GM19397 (cell line): ENCODE measurements around the gene HYAL3.
"Not testable (repeated sequence)": the region's sequence is repeated elsewhere in the genome, so short reads cannot be mapped to it uniquely, and the experiment has no call there.

ENCODE experiments used
- ATAC-seq: cut with Tn5 transposase; IDR thresholded peaks from one replicate; pipeline ENCODE4 v1.9.1; 2021; ENCODE audit warnings: mild to moderate bottlenecking, moderate library complexity; ENCODE audit not compliant: unreplicated experiment

The HYAL3 gene

DNA sequence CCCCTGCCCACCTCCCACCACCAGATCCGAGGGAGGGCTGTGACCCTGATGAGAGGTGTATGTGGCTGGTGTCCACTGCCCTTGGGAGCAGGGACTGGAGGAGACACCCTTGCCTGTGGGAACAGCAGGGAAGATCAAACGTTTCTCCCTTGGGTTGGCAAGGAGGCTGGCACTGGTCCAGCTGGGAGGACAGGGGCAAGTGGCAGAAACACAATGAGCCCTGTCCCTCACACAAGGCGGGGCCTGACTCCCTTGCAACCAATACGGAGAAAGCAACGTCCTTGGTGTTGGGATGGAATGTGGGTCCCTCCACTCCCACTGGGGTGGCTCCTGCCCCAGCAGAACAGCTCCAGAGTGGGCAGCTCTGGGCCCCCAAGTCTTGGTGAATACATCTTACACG lies 18.1 kb upstream of the HYAL3 start:
- no peak for ATAC-seq

DNA sequence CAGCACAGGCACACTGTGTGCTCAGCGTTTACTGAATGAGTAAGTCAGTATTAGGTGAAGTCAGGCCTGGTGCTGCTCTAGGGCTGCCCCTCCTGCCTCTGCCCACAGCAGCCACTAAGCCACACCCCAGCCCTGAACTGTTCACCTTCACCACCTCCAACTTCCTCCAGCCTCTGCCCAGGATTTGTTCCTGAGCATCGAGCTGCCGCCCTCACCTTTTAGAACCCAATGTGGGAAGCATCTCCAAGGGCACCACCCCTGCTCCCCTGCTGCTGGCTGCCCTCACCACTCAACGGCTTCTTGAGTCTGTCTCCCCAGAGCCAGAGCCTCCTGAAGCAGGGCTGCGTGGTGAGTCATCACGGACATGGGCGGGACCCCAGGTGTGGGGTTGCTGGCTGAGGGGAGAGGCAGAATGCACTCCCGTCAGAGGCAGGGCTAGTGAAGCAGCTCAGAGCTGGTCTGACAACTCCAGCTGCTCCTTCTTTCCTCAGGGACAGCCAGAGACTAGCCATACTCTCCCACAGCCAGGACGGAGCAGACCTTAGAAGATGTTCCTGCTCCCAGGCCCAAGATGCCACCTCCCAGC lies 17.5 kb upstream of the HYAL3 start:
- no peak for ATAC-seq

DNA sequence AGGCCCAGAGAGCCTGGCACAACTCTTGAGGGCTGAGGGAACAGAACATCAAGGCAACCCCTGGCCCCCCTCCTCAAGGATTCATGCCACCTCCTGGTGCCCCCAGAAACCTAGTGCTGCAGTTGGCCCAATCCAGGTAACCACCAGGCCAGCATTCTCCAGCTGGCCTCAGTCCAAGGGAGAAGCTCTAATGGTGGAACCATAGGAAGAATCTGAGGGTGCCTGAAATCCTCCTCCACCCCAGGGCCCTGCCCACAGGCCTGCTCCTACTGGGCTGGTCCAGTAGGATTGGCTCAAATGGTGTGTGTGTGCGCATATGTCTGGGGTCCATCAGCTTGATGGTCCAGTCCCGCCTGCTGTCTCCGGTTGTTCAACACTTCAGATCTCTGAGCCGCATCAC lies 15.6 kb upstream of the HYAL3 start:
- no peak for ATAC-seq

DNA sequence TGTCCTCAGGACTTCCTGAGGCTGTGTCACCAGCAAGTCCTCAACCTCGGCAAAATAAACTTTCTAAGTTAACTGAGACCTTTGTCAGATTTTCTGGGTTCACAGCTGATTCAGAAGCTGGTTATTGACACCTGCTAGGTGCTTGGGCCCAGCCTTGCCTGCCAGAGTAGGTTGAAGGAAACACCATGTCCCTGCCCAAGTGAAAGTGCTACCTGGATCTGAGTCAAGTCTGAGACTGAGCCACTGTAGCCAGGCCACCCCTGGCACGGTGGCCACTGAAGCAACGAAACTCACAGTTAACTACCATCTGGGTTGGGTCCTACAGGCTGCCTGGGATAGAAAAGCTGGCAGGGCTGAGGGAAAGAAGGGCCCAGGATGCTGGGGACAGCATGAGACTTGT lies 15.1 kb upstream of the HYAL3 start:
- no peak for ATAC-seq

DNA sequence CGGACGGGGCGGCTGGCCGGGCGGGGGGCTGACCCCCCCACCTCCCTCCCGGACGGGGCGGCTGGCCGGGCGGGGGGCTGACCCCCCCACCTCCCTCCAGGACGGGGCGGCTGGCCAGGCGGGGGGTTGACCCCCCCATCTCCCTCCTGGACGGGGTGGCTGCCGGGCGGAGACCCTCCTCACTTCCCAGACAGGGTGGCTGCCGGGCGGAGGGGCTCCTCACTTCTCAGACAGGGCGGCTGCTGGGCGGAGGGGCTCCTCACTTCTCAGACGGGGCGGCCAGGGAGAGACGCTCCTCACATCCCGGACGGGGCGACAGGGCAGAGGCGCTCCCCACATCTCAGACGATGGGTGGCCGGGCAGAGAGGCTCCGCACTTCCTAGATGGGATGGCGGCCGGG lies 12.8 kb upstream of the HYAL3 start:
- ATAC-seq, result not testable (repeated sequence)

DNA sequence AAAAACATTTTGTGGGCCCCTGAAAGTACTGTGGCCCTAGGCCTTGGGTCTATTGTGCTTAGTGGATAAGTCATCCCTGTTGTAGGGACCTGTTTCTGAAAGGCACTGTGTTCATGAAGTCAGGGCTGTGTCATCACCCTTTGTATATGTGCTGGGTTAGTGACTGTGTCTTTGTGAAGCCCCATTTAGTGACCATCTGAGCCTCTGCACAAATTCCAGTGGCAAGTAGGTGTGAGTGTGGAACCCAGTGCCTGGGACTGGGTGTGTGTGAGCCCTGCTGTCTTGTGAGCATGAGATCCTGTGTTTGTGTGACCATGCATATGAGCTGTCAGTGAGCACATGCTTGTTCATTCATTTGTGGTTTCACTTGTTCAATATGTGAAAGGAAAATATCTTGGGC lies 5.4 kb upstream of the HYAL3 start:
- no peak for ATAC-seq

DNA sequence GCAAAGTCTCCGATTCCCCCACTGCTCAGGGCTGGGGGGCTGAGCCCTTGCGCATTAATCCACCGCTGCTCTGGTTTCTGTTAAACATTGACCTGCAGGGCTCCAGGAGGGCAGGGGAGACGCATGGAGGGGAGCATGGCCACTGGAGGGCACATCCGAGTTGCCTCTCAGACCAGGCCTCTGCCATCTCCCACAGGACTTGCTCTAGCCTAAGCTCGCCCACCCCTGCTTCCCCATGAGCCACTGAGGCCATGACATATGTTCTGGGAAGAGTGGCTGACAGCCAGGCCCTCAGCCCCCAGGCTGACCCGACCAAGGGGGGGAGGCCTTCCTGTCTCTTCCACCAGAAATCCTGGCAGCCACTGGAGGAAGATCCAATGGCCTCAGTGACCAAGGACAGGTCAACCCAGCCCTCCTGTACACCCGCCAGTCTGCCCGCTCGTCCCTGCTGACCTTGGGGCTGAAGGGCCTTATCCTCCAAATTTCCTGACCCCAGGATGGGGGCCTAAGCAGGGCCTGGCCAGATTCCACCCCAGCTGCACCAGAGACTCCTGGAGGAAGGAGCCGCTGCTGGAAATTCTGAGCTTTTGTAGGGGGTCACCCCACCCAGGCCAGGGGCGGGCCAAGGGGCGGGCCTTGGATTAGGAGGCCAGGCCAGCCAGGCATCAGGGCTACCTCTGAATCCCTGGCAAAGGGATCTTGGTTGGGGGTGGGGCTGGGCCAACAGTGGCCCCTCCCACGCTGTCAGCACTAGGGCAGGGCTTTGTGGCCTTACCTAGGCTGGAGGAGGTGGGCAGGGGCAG lies 4.0 kb upstream of the HYAL3 start, which contains the start of gene HYAL1:
TSS of gene HYAL1 (minus strand) at position 562 of the 803 bp plus-strand sequence. CDS start 618 bp downstream, outside the sequence.
- ATAC-seq, result no peak

DNA sequence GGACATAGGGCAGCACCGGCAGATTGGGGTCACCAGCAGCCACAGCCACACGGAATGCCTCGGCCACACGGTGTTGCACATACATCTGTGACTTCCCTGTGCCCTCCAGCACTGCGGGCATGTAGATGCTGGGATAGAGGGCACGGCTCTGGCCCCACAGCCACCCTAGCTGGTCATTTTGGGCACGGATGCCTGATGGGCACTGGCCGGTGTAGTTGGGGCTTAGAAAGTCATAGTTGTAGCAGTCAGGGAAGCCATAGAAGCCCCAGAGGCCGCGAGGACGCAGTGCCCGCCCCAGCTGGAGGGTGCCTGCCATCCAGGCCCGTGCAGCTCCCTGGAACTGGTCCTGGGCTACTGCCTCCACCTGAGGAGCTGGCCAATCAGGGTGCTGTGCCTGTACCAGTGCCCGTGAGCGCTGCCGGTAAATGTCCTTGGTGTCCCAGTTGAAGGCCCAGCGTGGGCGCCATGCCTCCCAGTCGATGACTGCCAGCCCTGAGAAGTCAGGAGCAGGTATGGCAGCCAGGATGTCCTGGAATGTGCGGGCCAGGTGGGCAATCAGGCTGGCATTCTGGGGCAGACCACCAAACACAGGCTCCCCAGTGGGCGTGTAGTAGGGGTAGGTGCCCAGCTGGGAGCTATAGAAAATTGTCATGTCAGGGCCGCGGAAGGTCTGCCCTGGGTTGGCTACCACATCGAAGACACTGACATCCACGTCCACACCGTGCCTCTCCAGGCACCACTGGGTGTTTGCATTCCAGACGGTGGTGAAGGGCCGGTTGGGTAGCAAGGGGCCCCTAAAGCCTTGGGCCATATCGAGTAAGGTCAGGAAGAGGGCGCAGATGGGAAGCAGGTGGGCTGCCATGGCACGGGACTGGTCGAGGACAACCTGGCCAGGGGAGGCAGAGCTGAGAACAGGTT lies 3.1 kb upstream of the HYAL3 start:
- ATAC-seq, result no peak

DNA sequence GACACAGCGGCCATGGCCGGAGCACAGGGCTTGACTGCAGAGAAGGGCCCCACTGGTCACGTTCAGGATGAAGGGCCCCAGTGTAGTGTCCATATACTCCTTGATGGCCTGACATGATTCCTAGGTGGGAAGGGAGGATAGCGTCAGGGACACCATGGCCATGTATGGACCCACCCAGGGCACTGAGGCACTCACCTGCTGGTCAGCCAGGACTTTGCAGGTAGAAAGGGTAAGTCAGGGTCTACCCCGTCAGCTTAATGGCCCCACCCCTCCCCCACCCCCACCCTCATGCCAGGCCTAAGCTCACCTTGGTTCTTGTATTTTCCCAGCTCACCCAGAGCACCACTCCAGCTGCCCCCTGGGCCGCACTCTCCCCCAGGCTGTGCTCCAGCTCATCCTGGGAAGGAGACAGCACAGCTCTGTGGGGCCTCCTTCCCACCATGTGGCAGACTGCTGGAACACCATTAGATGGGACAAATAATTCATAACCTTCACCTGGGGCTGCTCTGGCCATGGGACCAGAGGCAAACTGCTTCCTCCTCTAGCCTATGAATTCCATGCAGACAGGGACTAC lies 1.6 kb upstream of the HYAL3 start:
- no peak for ATAC-seq

DNA sequence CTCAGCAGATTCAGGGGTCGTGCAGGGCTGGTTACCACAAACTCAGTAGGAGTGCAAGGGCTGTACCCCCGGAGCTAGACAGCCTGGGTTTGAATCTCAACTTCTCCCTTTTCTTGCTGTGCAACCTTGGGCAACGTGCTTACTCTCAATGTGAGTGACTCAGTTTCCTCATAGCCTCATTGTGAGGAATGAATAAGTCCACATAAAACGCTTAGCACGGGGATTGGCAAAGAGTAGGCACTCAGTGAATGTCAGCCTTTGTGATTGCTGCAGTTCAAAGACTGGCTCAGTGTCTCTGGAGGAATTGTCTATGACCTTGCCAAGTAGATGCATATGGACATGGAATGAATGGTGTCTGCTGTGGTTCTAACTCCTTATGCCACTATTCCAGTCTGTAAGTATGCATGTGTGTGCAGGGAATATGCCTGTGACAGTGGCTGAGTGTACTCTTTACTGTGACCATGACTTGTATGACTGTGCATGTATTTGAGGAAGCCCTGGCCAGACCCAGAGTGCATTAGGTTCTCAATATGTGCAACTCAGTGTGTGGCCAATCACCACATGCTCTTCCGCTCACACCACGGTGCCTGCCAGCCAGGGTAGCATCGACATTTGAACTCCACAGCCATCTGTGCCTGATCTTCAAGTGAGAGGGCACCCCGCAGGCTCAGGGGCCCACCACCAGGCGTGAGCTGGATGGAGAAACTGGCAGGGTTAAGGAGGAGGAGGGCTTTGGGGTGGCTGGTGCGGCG lies 900 bp upstream of the HYAL3 start:
- ATAC-seq, result no peak

DNA sequence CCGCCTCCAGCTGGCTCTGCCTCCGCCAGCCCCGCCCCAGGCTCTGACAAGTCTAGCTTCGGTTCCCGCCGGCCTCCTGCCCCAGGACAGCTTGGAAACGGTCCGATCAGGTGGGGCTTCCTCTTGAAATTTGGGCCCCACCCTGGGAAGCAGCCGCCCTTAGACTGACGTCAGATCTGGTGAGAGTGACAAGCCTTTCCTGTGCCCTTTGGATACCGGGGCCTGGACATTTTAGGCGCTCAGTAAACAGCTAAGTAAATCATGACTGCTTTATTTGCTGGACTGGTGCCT lies 378 bp upstream of the HYAL3 start:
- no peak for ATAC-seq

DNA sequence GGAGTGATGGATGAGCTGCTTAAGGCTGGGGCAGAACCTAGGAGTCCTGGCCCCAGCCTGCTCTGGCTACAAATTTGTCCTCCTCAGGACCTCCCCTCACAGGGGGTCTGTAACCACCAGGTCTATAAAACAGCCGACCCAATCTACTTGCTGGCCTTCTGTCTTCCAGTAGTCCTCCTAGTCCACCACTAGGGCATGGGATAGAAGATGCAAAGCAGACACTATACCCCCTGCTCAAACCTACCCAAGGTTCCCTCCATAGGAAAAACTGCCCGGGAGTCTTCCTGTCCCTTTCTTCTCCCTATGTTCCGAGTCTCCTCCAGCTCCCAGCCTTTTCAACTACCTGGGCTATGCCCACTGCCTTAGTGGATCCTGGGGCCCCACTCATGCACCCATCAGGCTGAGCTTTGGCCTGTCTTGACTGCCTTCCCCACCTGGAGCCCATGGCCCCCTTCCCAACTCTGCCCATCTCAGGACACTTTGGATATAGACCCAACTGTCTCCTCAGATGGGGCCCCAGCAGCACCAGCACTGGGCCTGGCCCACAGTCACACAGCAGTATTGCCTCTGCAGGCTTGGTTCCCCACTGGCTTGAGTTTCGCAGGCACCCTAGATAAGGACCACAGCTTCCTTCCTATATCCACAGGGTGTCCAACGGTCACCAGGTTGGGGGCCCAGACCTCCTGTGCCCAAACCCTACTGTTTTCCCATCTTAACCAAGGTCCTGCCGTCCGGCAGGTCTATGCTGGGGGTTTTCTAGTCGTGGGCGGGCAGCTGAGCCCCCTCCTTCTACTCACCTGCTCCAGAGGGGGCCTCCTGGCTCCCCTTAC lies 1.1 kb downstream of the HYAL3 start:
- no peak for ATAC-seq

DNA sequence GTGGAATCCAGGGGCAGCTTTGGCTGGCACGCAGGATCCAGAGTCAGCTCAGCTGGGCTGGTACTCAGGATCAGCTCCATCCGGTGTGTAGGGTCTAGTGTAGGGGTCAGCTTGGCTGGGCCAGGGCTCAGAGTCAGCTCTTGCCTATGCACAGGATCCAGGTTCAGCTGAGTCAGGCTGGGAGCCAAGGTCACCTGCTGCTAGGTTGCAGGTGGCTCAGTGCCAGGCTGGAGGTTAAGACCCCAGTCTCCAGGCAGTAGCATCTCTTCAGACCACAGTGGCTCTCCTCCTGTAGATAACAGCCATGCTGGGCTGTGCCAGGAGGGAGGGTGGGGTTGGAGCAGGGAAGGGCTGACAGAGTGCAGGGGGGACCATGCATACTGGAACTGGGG lies 1.8 kb downstream of the HYAL3 start:
- no peak for ATAC-seq

DNA sequence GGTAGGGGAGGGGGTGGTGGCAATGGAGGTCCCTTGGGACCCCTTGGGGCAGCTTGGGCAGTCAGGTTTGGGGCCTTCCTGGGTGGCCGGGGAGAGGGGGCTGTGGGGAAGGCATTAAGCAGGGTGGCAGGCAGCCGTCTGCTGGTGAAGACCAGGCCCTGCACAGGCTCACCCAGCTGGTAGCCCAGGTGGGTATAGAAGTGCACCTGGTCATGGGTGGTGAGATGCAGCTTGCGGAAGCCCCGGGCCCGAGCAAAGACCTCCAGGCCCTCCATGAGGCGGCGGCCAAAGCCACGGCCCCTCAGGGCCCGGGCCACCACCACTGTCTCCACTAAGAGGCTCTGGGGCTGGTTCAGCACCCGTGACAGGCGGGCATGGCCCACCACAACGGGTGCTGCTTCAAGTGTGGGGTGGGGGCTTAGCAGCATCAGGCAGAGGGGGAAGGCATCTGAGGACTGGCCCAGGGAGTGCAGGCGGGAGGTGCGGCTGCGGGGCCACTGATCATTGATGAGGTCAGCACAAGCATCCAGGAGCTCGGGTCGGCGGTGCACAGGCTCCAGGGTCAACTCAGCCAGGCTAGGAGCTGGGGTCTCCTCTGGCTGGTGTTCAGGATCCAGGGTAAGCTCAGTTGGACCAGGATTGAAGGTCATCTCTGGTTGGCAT lies 2.4 kb downstream of the HYAL3 start:
- ATAC-seq, result no peak

DNA sequence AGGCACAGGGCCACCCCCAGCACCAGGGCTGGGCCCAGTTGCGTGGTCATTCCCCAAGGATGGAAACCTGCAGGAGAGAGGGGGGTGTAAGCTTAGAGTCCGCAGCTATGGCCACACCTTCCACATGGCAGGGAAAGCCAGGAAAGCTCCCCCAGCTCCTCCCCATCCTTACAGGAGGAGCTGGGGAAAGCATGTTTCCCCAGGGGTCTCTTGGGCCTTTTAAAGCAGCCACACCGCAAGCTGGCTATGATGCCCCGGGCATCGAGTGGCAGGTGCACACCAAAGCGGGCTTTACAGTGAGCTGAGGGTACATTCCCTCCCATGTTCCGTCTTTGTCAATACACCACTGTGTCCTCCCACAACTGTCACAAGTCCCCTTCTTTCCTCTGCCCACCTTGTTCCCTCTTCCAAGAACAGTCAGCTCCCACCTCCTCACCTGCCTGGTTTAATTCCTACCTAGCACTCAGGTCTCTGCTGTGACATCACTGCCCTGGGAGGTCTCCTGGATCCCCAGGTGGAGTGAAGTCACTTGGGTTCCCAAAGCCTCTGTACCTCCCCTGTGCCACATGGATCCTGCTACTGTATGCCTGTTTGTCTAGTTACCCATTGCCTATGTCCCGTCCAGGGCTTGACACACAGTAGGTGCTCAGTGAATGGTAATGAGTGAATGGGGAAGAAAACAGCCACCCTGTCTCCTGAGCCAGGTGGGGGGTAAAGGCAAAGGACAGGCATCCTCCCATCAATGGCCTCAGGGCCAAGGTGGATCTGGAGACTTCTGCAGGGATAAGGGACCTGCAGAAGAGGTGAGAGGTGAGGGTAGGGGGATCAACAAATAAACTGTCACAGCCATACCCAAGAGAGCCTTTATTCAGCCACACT lies 3.4 kb downstream of the HYAL3 start:
- no peak for ATAC-seq

DNA sequence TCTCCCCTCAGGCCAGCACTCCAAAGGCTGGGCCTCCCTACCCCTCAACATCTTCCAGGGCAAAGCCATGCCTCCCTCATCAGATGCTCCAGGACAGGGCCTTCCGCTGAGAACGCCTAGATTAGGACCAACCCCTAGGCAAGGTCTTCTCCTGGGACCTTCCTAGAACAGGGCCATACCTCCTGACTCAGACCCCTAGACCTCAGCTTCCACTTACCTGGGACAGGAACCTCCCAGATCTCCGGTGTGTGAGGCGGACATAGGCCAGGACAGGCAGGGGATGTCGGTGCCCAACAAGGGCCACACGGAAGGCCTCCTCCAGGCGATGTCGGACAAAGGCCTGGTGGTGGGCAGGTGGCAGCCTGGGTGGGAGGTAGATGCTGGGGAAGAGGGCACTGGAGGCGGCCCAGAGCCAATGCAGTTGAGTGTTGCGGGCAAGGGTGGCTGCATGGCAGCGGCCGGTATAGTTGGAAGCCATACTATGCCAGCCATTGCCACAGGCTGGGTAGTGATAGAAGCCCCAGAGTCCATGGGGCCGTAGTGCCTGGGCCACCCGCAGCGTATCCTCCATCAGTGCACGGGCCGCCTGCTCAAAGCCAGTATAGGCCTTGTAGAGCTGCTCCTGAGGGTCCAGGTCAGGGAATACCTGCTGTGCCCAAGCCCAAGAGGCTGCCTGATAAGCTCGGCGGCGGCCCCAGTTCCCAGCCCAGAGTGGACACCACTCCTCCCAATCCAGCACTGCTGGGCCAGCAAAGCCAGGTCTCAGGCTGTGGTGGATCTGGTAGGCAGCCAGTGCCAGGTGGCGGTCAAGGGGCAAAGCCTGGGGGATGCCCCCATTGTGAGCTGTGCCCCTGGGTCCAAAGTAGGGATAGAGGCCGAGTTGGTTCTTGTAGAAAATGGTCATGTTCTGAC lies 4.5 kb downstream of the HYAL3 start:
- no peak for ATAC-seq

DNA sequence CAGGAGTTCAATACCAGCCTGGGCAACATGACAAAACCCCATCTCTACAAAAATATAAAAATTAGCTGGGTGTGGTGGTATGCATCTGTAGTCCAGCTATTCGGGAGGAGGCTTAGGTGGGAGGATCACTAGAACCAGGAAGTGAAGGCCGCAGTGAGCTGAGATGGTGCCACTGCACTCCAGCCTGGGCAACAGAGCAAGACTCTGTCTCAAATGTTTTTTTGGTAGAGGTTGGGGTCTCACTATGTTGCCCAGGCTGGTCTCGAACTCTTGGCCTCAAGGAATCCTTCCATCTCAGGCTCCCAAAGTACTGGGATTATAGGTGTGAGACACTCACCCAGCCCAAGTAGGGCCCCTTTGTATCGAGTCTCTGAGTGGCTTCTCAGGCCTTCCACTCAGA lies 5.1 kb downstream of the HYAL3 start:
- ATAC-seq, result no peak
